Measurements from ENCODE around the gene SLC7A14.

SLC7A14 gene

DNA sequence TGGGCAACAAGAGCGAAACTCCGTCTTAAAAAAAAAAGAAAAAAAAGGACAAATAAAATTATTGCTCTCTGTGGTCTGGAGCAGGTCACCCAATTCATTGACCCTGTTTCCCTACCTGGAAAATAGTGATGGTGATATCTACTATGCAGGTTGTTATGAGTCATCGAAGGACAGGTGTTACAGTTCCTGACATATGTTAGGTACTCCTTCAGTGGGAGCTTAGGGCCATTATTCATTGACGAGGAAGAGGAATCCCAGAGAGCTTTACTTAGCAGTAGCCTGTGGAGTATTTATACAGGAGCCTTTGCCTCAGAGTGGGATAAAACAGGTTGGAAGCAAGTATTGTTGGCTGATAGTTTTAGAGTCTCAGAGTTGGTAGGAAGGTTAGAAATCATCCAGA is 74.5 kb downstream of the SLC7A14 start:
- H3K4me1 ChIP-seq (ENCODE audit: control extremely low read depth in 1 of 4, control insufficient read depth in 4 of 4, insufficient read depth in 4 of 4, low read length in 3 of 4): peaks cover 0 to 5% (median under 1%) of the 10 kb centered on the region in 4 experiments
- H3K4me3 ChIP-seq (ENCODE audit: control insufficient read depth in 1 of 7, extremely low read depth in 1 of 7, insufficient read depth in 4 of 7, low read depth in 2 of 7, low read length in 6 of 7): no peak overlapping the region
- 93% methylated on average over 4 of the region's 4 CpGs for WGBS (ENCODE audit: insufficient coverage)
- ChIA-PET POLR2A (no interaction called here), CTCF (no interaction called here)
- H3K27me3 ChIP-seq (replicated peaks in 2 of 5; ENCODE audit: control insufficient read depth in 4 of 5, insufficient read depth in 5 of 5, low read length in 4 of 5): peaks cover 0 to 5% (median 0%) of the 10 kb centered on the region in 5 experiments
- H3K9me3 ChIP-seq (ENCODE audit: control extremely low read depth in 1 of 5, control insufficient read depth in 4 of 5, insufficient read depth in 2 of 5, low read depth in 1 of 5, low read length in 4 of 5): no peaks in the 10 kb centered on the region
- no peak for DNase-seq
- no peaks in the 10 kb centered on the region for H3K36me3 ChIP-seq (ENCODE audit: control insufficient read depth in 4 of 4, insufficient read depth in 4 of 4, low read length in 3 of 4)
- no peak overlapping the region for H3K27ac ChIP-seq (ENCODE audit: insufficient read depth in 1 of 2, low read depth in 1 of 2, low read length in 2 of 2, poor library complexity in 1 of 2, severe bottlenecking in 2 of 2)

DNA sequence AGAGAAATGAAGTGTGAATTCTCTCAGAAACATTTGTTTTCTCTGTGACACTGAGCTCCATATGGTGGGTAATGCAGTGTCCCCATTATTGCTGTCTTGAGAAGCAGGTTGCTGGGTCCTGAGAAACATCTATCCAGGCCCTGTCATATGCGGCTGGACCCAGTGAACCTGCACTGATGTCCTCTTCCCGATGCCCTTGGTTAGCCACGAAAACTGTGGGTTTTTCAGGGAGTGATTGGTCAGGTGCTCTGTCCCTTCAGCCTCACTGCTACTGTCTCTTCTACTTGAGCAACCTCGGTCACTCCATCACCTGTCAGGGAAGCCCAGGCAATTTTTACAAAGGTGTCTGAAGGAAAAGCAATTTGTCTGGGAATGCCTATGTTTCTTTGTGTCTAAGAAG is 77.0 kb downstream of the SLC7A14 start:
- peaks cover 0 to 3% (median 0%) of the 10 kb centered on the region in 5 experiments for H3K27me3 ChIP-seq (replicated peaks in 2 of 5; ENCODE audit: control insufficient read depth in 4 of 5, insufficient read depth in 5 of 5, low read length in 4 of 5)
- no peak overlapping the region for H3K4me3 ChIP-seq (ENCODE audit: control insufficient read depth in 1 of 7, extremely low read depth in 1 of 7, insufficient read depth in 4 of 7, low read depth in 2 of 7, low read length in 6 of 7)
- no peaks in the 10 kb centered on the region for H3K36me3 ChIP-seq (ENCODE audit: control insufficient read depth in 4 of 4, insufficient read depth in 4 of 4, low read length in 3 of 4)
- POLR2A ChIA-PET: no interaction called here
- no peaks in the 10 kb centered on the region for H3K9me3 ChIP-seq (ENCODE audit: control extremely low read depth in 1 of 5, control insufficient read depth in 4 of 5, insufficient read depth in 2 of 5, low read depth in 1 of 5, low read length in 4 of 5)
- H3K4me1 ChIP-seq (ENCODE audit: control extremely low read depth in 1 of 4, control insufficient read depth in 4 of 4, insufficient read depth in 4 of 4, low read length in 3 of 4): peaks cover 0 to 5% (median under 1%) of the 10 kb centered on the region in 4 experiments
- WGBS (ENCODE audit: insufficient coverage): 100% methylated on average over 1 of the region's 4 CpGs
- CTCF ChIA-PET: no interaction called here
- DNase-seq: no peak
- H3K27ac ChIP-seq (ENCODE audit: insufficient read depth in 1 of 2, low read depth in 1 of 2, low read length in 2 of 2, poor library complexity in 1 of 2, severe bottlenecking in 2 of 2): no peak overlapping the region

- peaks cover 0 to 1% (median 0%) of the 10 kb centered on the region in 5 experiments for H3K27me3 ChIP-seq (replicated peaks in 2 of 5; ENCODE audit: control insufficient read depth in 4 of 5, insufficient read depth in 5 of 5, low read length in 4 of 5)
- no peak overlapping the region for H3K4me3 ChIP-seq (ENCODE audit: control insufficient read depth in 1 of 7, extremely low read depth in 1 of 7, insufficient read depth in 4 of 7, low read depth in 2 of 7, low read length in 6 of 7)
- H3K36me3 ChIP-seq (ENCODE audit: control insufficient read depth in 4 of 4, insufficient read depth in 4 of 4, low read length in 3 of 4): no peaks in the 10 kb centered on the region
- CTCF ChIA-PET: no interaction called here
- H3K9me3 ChIP-seq (ENCODE audit: control extremely low read depth in 1 of 5, control insufficient read depth in 4 of 5, insufficient read depth in 2 of 5, low read depth in 1 of 5, low read length in 4 of 5): no peaks in the 10 kb centered on the region
- no peak overlapping the region for H3K27ac ChIP-seq (ENCODE audit: insufficient read depth in 1 of 2, low read depth in 1 of 2, low read length in 2 of 2, poor library complexity in 1 of 2, severe bottlenecking in 2 of 2)
- peaks cover 0 to 5% (median under 1%) of the 10 kb centered on the region in 4 experiments for H3K4me1 ChIP-seq (ENCODE audit: control extremely low read depth in 1 of 4, control insufficient read depth in 4 of 4, insufficient read depth in 4 of 4, low read length in 3 of 4)
- POLR2A ChIA-PET: no interaction called here
- DNase-seq: no peak
- 100% methylated on average over 5 of the region's 5 CpGs for WGBS (ENCODE audit: insufficient coverage)
Observed at GRCh38 chr3:170508291-170508690, 77.6 kb downstream of the SLC7A14 start.

- no peaks in the 10 kb centered on the region for H3K36me3 ChIP-seq (ENCODE audit: control insufficient read depth in 4 of 4, insufficient read depth in 4 of 4, low read length in 3 of 4)
- peaks cover 0 to 5% (median under 1%) of the 10 kb centered on the region in 4 experiments for H3K4me1 ChIP-seq (ENCODE audit: control extremely low read depth in 1 of 4, control insufficient read depth in 4 of 4, insufficient read depth in 4 of 4, low read length in 3 of 4)
- no peak overlapping the region for H3K27ac ChIP-seq (ENCODE audit: insufficient read depth in 1 of 2, low read depth in 1 of 2, low read length in 2 of 2, poor library complexity in 1 of 2, severe bottlenecking in 2 of 2)
- 100% methylated on average over 3 of the region's 3 CpGs for WGBS (ENCODE audit: insufficient coverage)
- ChIA-PET CTCF (no interaction called here), POLR2A (no interaction called here)
- DNase-seq: no peak
- no peak overlapping the region for H3K4me3 ChIP-seq (ENCODE audit: control insufficient read depth in 1 of 7, extremely low read depth in 1 of 7, insufficient read depth in 4 of 7, low read depth in 2 of 7, low read length in 6 of 7)
- peaks cover 0 to 1% (median 0%) of the 10 kb centered on the region in 5 experiments for H3K27me3 ChIP-seq (replicated peaks in 2 of 5; ENCODE audit: control insufficient read depth in 4 of 5, insufficient read depth in 5 of 5, low read length in 4 of 5)
- no peaks in the 10 kb centered on the region for H3K9me3 ChIP-seq (ENCODE audit: control extremely low read depth in 1 of 5, control insufficient read depth in 4 of 5, insufficient read depth in 2 of 5, low read depth in 1 of 5, low read length in 4 of 5)
Observed at GRCh38 chr3:170507063-170507462, 78.8 kb downstream of the SLC7A14 start.

GRCh38 chr3:170506556-170506955 is 79.3 kb downstream of the SLC7A14 start:
- Histone ChIP-seq H3K9me3 (ENCODE audit: control extremely low read depth in 1 of 5, control insufficient read depth in 4 of 5, insufficient read depth in 2 of 5, low read depth in 1 of 5, low read length in 4 of 5) (no peaks in the 10 kb centered on the region), H3K27me3 (replicated peaks in 2 of 5; ENCODE audit: control insufficient read depth in 4 of 5, insufficient read depth in 5 of 5, low read length in 4 of 5) (peaks cover 0 to 1% (median 0%) of the 10 kb centered on the region in 5 experiments), H3K27ac (ENCODE audit: insufficient read depth in 1 of 2, low read depth in 1 of 2, low read length in 2 of 2, poor library complexity in 1 of 2, severe bottlenecking in 2 of 2) (no peak overlapping the region), H3K36me3 (ENCODE audit: control insufficient read depth in 4 of 4, insufficient read depth in 4 of 4, low read length in 3 of 4) (no peaks in the 10 kb centered on the region), H3K4me3 (ENCODE audit: control insufficient read depth in 1 of 7, extremely low read depth in 1 of 7, insufficient read depth in 4 of 7, low read depth in 2 of 7, low read length in 6 of 7) (no peak overlapping the region), H3K4me1 (ENCODE audit: control extremely low read depth in 1 of 4, control insufficient read depth in 4 of 4, insufficient read depth in 4 of 4, low read length in 3 of 4) (peaks cover 0 to 5% (median under 1%) of the 10 kb centered on the region in 4 experiments)
- no peak for DNase-seq
- ChIA-PET CTCF (no interaction called here), POLR2A (no interaction called here)
- no CpG with 5 or more reads among the region's 2 CpGs for WGBS (ENCODE audit: insufficient coverage)

DNA sequence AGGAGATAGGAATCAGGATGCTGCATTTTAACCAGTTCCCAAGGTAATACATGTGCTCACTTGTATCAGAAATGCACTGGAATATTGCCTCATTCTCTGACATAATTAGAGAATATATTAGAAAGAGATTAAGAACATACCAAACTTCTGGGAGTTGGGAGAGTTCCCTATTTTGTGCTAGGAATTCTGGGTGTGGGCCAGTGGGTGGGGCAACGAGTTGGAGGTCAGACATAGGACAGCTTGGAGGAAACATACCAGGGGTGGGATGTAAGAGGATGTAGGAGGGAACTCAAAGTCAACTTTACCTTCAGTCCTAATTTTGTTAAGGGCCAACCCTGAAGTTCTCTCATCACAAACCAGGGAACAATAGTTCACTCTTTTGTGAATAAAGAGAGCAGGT is 83.6 kb downstream of the SLC7A14 start:
- Histone ChIP-seq H3K36me3 (ENCODE audit: control insufficient read depth in 4 of 4, insufficient read depth in 4 of 4, low read length in 3 of 4) (no peaks in the 10 kb centered on the region), H3K4me1 (ENCODE audit: control extremely low read depth in 1 of 4, control insufficient read depth in 4 of 4, insufficient read depth in 4 of 4, low read length in 3 of 4) (peaks cover 0 to 4% (median under 1%) of the 10 kb centered on the region in 4 experiments), H3K4me3 (ENCODE audit: control insufficient read depth in 1 of 7, extremely low read depth in 1 of 7, insufficient read depth in 4 of 7, low read depth in 2 of 7, low read length in 6 of 7) (no peak overlapping the region), H3K9me3 (ENCODE audit: control extremely low read depth in 1 of 5, control insufficient read depth in 4 of 5, insufficient read depth in 2 of 5, low read depth in 1 of 5, low read length in 4 of 5) (no peaks in the 10 kb centered on the region), H3K27me3 (replicated peaks in 2 of 5; ENCODE audit: control insufficient read depth in 4 of 5, insufficient read depth in 5 of 5, low read length in 4 of 5) (peaks cover 0 to 3% (median 0%) of the 10 kb centered on the region in 5 experiments), H3K27ac (ENCODE audit: insufficient read depth in 1 of 2, low read depth in 1 of 2, low read length in 2 of 2, poor library complexity in 1 of 2, severe bottlenecking in 2 of 2) (no peak overlapping the region)
- no peak for DNase-seq
- no CpG with 5 or more reads among the region's 1 CpG for WGBS (ENCODE audit: insufficient coverage)
- CTCF ChIA-PET: no interaction called here
- POLR2A ChIA-PET: no interaction called here

GRCh38 chr3:170500995-170501394 is 84.9 kb downstream of the SLC7A14 start:
- Histone ChIP-seq H3K4me3 (ENCODE audit: control insufficient read depth in 1 of 7, extremely low read depth in 1 of 7, insufficient read depth in 4 of 7, low read depth in 2 of 7, low read length in 6 of 7) (no peak overlapping the region), H3K27me3 (replicated peaks in 2 of 5; ENCODE audit: control insufficient read depth in 4 of 5, insufficient read depth in 5 of 5, low read length in 4 of 5) (peaks cover 0 to 3% (median 0%) of the 10 kb centered on the region in 5 experiments), H3K4me1 (ENCODE audit: control extremely low read depth in 1 of 4, control insufficient read depth in 4 of 4, insufficient read depth in 4 of 4, low read length in 3 of 4) (no peaks in the 10 kb centered on the region), H3K27ac (ENCODE audit: insufficient read depth in 1 of 2, low read depth in 1 of 2, low read length in 2 of 2, poor library complexity in 1 of 2, severe bottlenecking in 2 of 2) (no peak overlapping the region), H3K36me3 (ENCODE audit: control insufficient read depth in 4 of 4, insufficient read depth in 4 of 4, low read length in 3 of 4) (no peaks in the 10 kb centered on the region), H3K9me3 (ENCODE audit: control extremely low read depth in 1 of 5, control insufficient read depth in 4 of 5, insufficient read depth in 2 of 5, low read depth in 1 of 5, low read length in 4 of 5) (no peaks in the 10 kb centered on the region)
- ChIA-PET POLR2A (no interaction called here), CTCF (no interaction called here)
- 97% methylated on average over 7 of the region's 7 CpGs for WGBS (ENCODE audit: insufficient coverage)
- DNase-seq: no peak

All from common myeloid progenitor, CD34-positive (primary cell).